Activated CD8-positive, alpha-beta memory T cell treated with anti-CD3 and anti-CD28 coated beads, Interleukin-2, amount 50 U/mL, for 24 hours (primary cell): ENCODE data around the gene STXBP6.

Experiments used
- DNase-seq: peaks from one replicate; pipeline ENCODE4 v3.0.0-alpha.2; 2020; ENCODE audit errors: extremely low read depth

STXBP6 gene

GRCh38 chr14:24915958-24916595 is 133.9 kb downstream of the STXBP6 start:
- DNase-seq, result no peak

- no peak for DNase-seq
These were observed 134.5 kb downstream of the STXBP6 start for GRCh38 chr14:24915403-24915921.

- DNase-seq, result no peak
These were observed 136.2 kb downstream of the STXBP6 start for GRCh38 chr14:24913746-24914145.

DNA sequence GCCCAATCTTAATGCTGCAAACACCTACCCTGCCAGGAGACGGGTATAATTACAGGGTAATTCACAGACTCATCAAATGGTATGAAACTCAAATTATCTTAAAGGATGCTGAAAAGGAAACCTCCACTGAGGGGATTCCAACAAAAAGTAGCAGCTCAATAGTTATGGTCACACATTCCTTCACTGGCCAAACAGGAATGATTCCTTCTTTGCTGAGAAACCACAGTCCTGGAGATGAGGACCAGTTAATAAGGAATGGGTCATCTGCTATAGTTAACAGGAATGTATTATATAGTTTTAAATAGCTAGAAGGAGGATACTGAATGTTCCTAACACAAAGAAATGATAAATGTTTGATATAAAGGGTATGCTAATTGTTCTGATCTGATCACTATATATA is 136.9 kb downstream of the STXBP6 start:
- DNase-seq, result no peak

DNA sequence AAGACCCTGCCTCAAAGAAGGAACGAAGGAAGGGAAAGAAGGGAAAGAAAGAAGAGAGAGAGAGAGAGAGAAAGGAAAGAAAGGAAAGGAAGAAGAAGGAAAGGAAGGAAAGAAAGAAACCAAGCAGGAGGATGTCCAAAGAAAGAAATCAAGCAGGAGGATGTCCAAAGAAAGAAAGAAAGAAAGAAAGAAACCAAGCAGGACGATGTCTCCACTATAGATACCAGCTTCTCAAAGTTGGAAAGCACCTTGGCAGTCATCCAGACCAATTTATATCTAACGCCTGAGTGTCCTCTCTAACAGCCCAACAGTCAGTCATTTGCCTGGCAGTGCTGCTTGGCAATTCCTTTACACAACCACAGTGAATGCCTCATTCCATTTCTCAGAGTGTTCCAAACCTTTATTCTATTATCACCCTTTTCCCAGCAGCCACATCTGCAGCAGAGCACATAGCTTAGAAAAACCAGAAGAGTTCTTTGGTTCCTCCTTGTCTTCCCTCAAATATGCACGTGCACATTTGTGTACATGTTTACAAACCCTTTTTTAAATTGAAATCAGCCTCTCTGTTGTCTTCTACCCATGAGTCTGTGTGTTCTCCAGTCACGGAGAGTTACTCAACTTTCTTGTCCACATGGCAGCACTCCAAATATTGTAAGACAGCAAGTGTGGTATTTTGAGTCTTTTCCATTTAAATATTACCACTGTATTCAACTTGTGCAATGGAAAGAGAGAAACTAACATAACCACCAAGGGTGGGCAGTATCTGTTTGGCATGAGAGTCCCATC is 138.4 kb downstream of the STXBP6 start:
- no peak for DNase-seq

DNA sequence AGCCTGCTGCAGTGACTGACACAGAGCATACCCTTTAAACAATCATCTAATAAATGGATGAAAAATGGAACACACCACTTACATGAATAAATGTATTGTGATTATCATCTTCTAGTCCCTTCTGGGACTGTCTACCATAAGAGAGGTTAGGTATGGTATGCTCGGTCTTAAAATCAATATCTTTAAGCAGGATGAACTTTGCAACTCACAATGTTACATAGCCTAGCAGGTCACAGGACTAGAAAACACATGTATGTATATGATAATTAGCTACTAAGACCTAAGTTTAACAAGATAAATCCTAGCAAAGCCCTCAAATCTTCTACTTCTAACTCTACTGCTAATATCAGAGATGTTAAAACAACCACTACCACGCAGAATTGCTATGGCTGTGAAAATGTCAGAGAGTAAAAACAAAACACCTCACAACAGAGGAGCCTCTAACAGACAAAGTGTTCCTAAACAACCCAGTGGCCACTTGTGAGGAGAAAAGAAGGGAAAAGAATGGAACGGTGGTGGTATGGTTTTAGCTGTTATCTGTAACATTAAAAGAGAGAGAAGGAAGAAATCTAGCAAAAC is 139.4 kb downstream of the STXBP6 start:
- no peak for DNase-seq

GRCh38 chr14:24909523-24910302 is 140.2 kb downstream of the STXBP6 start:
- no peak for DNase-seq

- no peak for DNase-seq
These were observed 141.2 kb downstream of the STXBP6 start for GRCh38 chr14:24908592-24909236.

DNA sequence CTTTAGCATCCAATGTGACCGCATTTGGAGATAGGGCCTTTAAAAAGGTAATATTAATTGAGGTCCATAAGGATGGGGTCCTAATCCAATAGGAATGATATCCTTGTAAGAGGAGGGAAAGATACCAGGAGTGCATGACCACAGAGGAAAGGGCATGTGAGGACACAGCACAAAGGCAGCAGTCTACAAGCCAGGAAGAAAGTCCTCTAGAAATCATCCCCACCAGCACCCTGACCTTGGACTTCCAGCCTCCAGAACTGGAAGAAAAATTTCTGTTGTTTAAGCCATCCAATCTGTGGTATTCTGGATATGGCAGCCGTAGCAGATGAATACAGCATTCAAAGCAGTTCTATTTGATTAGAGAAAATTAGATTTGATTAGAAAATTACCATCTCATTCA is 145.4 kb downstream of the STXBP6 start:
- no peak for DNase-seq

DNA sequence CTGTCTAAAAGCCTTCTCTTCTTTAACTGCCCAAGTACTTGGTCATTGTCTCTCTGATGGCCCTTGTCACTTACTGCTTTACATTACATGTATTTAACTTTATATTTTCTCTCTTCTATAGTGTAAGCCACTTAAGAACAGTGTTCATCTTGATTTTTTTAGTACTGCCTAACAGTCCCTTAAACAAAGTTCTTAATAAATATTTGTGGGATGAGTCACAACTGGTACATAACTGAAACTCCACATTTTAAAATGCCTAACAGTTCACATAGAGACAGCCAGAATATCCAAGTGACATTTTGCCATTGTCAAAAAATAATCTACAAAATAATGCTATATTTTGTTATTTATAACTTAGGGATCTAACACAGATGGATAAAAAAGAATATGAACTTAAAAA is 146.6 kb downstream of the STXBP6 start:
- no peak for DNase-seq

GRCh38 chr14:24900269-24901100 is 149.5 kb downstream of the STXBP6 start:
- DNase-seq, result no peak

GRCh38 chr14:24897793-24898192 is 152.2 kb downstream of the STXBP6 start:
- no peak for DNase-seq

GRCh38 chr14:24895622-24896021 is 154.3 kb downstream of the STXBP6 start:
- no peak for DNase-seq

GRCh38 chr14:24895243-24895583 is 154.7 kb downstream of the STXBP6 start:
- DNase-seq, result no peak

DNA sequence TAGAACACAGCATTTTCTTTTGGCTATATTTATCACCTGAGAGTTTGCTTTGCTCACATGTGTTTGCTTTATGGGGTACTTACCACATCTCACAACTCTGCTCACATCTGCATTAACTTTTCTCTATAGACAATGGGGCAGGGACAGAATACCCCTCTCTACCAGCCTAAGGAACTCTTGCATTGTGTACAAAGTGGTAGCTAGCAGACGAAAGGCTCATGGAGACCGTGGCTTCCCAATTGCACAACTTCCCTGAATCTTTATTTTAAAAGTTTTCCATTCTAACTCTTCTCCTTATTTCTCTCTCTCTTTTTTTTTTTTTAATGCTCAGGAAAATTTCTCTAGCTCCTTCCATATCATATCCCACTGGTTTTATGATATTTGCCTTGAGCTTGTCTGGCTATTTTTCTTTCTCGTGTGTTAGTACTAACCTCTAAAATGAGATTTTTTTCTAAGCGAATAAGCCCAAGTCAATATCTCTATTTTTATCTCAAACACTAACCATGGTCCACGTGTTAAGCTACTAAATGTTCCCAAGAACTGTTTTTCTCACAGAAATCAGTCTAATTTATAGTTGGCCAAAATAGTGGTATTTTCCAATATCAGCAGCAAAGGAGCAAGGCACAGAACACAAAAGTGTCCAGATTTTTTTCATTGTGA is 155.2 kb downstream of the STXBP6 start:
- DNase-seq, result no peak

- no peak for DNase-seq
These were observed 157.4 kb downstream of the STXBP6 start for GRCh38 chr14:24892497-24893051.

- no peak for DNase-seq
These were observed 157.9 kb downstream of the STXBP6 start for GRCh38 chr14:24891987-24892496.

DNA sequence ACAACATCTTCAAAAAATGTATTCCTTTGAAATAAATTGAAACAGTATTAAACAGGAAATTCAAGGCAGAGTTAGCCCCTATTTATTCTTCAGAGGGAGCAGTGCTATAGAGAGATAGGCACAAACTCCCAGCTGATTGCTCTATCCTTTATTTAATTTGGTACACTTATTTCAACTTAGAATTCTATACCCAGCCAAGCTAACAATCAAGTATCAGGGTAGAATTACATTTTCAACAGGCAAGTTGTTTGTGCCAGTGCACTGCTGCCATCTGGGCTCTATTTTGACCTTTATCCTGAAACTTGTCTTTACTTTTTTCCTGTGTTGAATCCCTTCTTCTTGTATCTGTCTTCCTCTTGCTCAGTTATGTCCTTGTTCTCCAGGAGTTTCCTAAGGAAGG is 159.2 kb downstream of the STXBP6 start:
- no peak for DNase-seq

DNA sequence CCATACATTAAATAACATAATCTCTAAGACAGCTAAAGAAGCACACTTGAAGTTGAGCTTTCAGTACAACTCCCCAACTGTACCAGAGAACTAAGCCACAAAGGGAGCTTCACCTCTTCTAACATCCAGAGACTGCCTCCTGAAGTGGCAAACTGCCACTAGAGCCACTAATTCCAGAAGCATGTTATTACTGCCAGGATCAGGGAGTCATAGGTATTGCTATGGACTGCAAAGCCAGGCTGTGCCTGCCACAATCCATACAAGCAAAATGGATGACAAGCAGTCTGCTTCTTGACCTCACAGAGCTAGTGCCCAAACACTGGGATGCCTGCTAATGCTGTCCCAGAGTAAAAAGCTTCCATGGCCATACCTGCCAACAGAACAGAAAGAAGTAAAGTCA is 160.1 kb downstream of the STXBP6 start:
- no peak for DNase-seq

DNA sequence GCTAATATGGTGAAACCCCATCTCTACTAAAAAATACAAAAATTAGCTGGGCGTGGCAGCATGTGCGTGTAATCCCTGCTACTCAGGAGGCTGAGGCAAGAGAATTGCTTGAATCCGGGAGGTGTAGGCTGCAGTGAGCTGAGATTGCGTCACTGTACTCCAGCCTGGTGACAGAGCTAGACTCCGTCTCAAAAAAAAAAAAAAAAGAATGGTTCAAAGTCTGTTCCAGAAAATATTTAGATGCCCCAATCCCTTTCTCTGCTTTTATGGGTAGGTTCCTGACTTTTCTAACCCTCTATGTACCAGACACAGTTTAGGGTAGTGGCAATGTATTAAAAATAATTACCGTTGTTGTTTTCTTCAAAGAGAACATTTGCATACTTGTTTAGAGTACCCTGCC is 161.4 kb downstream of the STXBP6 start:
- no peak for DNase-seq
